Measurements from ENCODE around the gene DNAL4.

DNAL4 gene

GRCh38 chr22:38828191-38828590, 34.2 kb upstream of the DNAL4 start:
- Histone ChIP-seq H3K36me3 (ENCODE audit: control insufficient read depth in 5 of 5, insufficient read depth in 5 of 5, low read length in 5 of 5) (no peaks in the 10 kb centered on the region), H3K9ac (ENCODE audit: low read length in 5 of 5) (no peak overlapping the region), H3K4me1 (ENCODE audit: control insufficient read depth in 5 of 5, insufficient read depth in 5 of 5, low read length in 5 of 5) (no peaks in the 10 kb centered on the region), H3K9me3 (ENCODE audit: control insufficient read depth in 5 of 5, low read length in 5 of 5) (peaks cover 0 to 4% (median 0%) of the 10 kb centered on the region in 5 donors), H3K27me3 (ENCODE audit: control insufficient read depth in 5 of 5, insufficient read depth in 4 of 5, low read length in 5 of 5) (peaks cover 0 to 7% (median 6%) of the 10 kb centered on the region in 5 donors), H3K27ac (ENCODE audit: low read depth, low read length) (no peak overlapping the region), H3K4me3 (ENCODE audit: low read depth in 1 of 5, low read length in 5 of 5) (no peak overlapping the region)

- Histone ChIP-seq H3K9me3 (ENCODE audit: control insufficient read depth in 5 of 5, low read length in 5 of 5) (peaks cover 0 to 4% (median 0%) of the 10 kb centered on the region in 5 donors), H3K4me3 (ENCODE audit: low read depth in 1 of 5, low read length in 5 of 5) (no peak overlapping the region), H3K27me3 (ENCODE audit: control insufficient read depth in 5 of 5, insufficient read depth in 4 of 5, low read length in 5 of 5) (peaks cover 0 to 4% (median 0%) of the 10 kb centered on the region in 5 donors), H3K36me3 (ENCODE audit: control insufficient read depth in 5 of 5, insufficient read depth in 5 of 5, low read length in 5 of 5) (no peaks in the 10 kb centered on the region), H3K27ac (ENCODE audit: low read depth, low read length) (no peak overlapping the region), H3K4me1 (ENCODE audit: control insufficient read depth in 5 of 5, insufficient read depth in 5 of 5, low read length in 5 of 5) (no peaks in the 10 kb centered on the region), H3K9ac (ENCODE audit: low read length in 5 of 5) (no peak overlapping the region)
Measured at GRCh38 chr22:38827510-38827909, 33.6 kb upstream of the DNAL4 start.

- Histone ChIP-seq H3K4me3 (ENCODE audit: low read depth in 1 of 5, low read length in 5 of 5) (no peak overlapping the region), H3K27me3 (ENCODE audit: control insufficient read depth in 5 of 5, insufficient read depth in 4 of 5, low read length in 5 of 5) (peaks cover 0 to 4% (median 0%) of the 10 kb centered on the region in 5 donors), H3K9me3 (ENCODE audit: control insufficient read depth in 5 of 5, low read length in 5 of 5) (peaks cover 0 to 4% (median 0%) of the 10 kb centered on the region in 5 donors), H3K9ac (ENCODE audit: low read length in 5 of 5) (no peak overlapping the region), H3K27ac (ENCODE audit: low read depth, low read length) (no peak overlapping the region), H3K36me3 (ENCODE audit: control insufficient read depth in 5 of 5, insufficient read depth in 5 of 5, low read length in 5 of 5) (no peaks in the 10 kb centered on the region), H3K4me1 (ENCODE audit: control insufficient read depth in 5 of 5, insufficient read depth in 5 of 5, low read length in 5 of 5) (no peaks in the 10 kb centered on the region)
Measured at GRCh38 chr22:38826801-38827200, 32.9 kb upstream of the DNAL4 start.

- Histone ChIP-seq H3K36me3 (ENCODE audit: control insufficient read depth in 5 of 5, insufficient read depth in 5 of 5, low read length in 5 of 5) (no peaks in the 10 kb centered on the region), H3K27me3 (ENCODE audit: control insufficient read depth in 5 of 5, insufficient read depth in 4 of 5, low read length in 5 of 5) (peaks cover 0 to 2% (median 0%) of the 10 kb centered on the region in 5 donors), H3K4me3 (ENCODE audit: low read depth in 1 of 5, low read length in 5 of 5) (no peak overlapping the region), H3K9ac (ENCODE audit: low read length in 5 of 5) (no peak overlapping the region), H3K4me1 (ENCODE audit: control insufficient read depth in 5 of 5, insufficient read depth in 5 of 5, low read length in 5 of 5) (no peaks in the 10 kb centered on the region), H3K27ac (ENCODE audit: low read depth, low read length) (no peak overlapping the region), H3K9me3 (ENCODE audit: control insufficient read depth in 5 of 5, low read length in 5 of 5) (peaks cover 0 to 4% (median 0%) of the 10 kb centered on the region in 5 donors)
Measured at GRCh38 chr22:38826386-38826785, 32.4 kb upstream of the DNAL4 start.

GRCh38 chr22:38824585-38824984, 30.6 kb upstream of the DNAL4 start:
- Histone ChIP-seq H3K27me3 (ENCODE audit: control insufficient read depth in 5 of 5, insufficient read depth in 4 of 5, low read length in 5 of 5) (peaks cover 0 to 3% (median 0%) of the 10 kb centered on the region in 5 donors), H3K9ac (ENCODE audit: low read length in 5 of 5) (no peak overlapping the region), H3K27ac (ENCODE audit: low read depth, low read length) (no peak overlapping the region), H3K4me3 (ENCODE audit: low read depth in 1 of 5, low read length in 5 of 5) (no peak overlapping the region), H3K4me1 (ENCODE audit: control insufficient read depth in 5 of 5, insufficient read depth in 5 of 5, low read length in 5 of 5) (no peaks in the 10 kb centered on the region), H3K9me3 (ENCODE audit: control insufficient read depth in 5 of 5, low read length in 5 of 5) (peaks cover 0 to 4% (median 0%) of the 10 kb centered on the region in 5 donors), H3K36me3 (ENCODE audit: control insufficient read depth in 5 of 5, insufficient read depth in 5 of 5, low read length in 5 of 5) (no peaks in the 10 kb centered on the region)

- peaks cover 0 to 4% (median 0%) of the 10 kb centered on the region in 5 donors for H3K9me3 ChIP-seq (ENCODE audit: control insufficient read depth in 5 of 5, low read length in 5 of 5)
- no peak overlapping the region for H3K9ac ChIP-seq (ENCODE audit: low read length in 5 of 5)
- H3K27me3 ChIP-seq (ENCODE audit: control insufficient read depth in 5 of 5, insufficient read depth in 4 of 5, low read length in 5 of 5), result peaks cover 0 to 3% (median 2%) of the 10 kb centered on the region in 5 donors
- no peak overlapping the region for H3K27ac ChIP-seq (ENCODE audit: low read depth, low read length)
- no peaks in the 10 kb centered on the region for H3K4me1 ChIP-seq (ENCODE audit: control insufficient read depth in 5 of 5, insufficient read depth in 5 of 5, low read length in 5 of 5)
- H3K4me3 ChIP-seq (ENCODE audit: low read depth in 1 of 5, low read length in 5 of 5), result no peak overlapping the region
- no peaks in the 10 kb centered on the region for H3K36me3 ChIP-seq (ENCODE audit: control insufficient read depth in 5 of 5, insufficient read depth in 5 of 5, low read length in 5 of 5)
Measured at GRCh38 chr22:38823637-38824036, 29.7 kb upstream of the DNAL4 start.

- Histone ChIP-seq H3K9ac (ENCODE audit: low read length in 5 of 5) (no peak overlapping the region), H3K9me3 (ENCODE audit: control insufficient read depth in 5 of 5, low read length in 5 of 5) (no peaks in the 10 kb centered on the region), H3K27me3 (ENCODE audit: control insufficient read depth in 5 of 5, insufficient read depth in 4 of 5, low read length in 5 of 5) (peaks cover 0 to 4% (median 2%) of the 10 kb centered on the region in 5 donors), H3K4me1 (ENCODE audit: control insufficient read depth in 5 of 5, insufficient read depth in 5 of 5, low read length in 5 of 5) (no peaks in the 10 kb centered on the region), H3K27ac (ENCODE audit: low read depth, low read length) (no peak overlapping the region), H3K36me3 (ENCODE audit: control insufficient read depth in 5 of 5, insufficient read depth in 5 of 5, low read length in 5 of 5) (no peaks in the 10 kb centered on the region), H3K4me3 (ENCODE audit: low read depth in 1 of 5, low read length in 5 of 5) (no peak overlapping the region)
Measured at GRCh38 chr22:38823076-38823475, 29.1 kb upstream of the DNAL4 start.

GRCh38 chr22:38820020-38820419, 26.1 kb upstream of the DNAL4 start:
- Histone ChIP-seq H3K4me1 (ENCODE audit: control insufficient read depth in 5 of 5, insufficient read depth in 5 of 5, low read length in 5 of 5) (no peaks in the 10 kb centered on the region), H3K27me3 (ENCODE audit: control insufficient read depth in 5 of 5, insufficient read depth in 4 of 5, low read length in 5 of 5) (peaks cover 0 to 5% (median 2%) of the 10 kb centered on the region in 5 donors), H3K36me3 (ENCODE audit: control insufficient read depth in 5 of 5, insufficient read depth in 5 of 5, low read length in 5 of 5) (no peaks in the 10 kb centered on the region), H3K9me3 (ENCODE audit: control insufficient read depth in 5 of 5, low read length in 5 of 5) (no peaks in the 10 kb centered on the region), H3K27ac (ENCODE audit: low read depth, low read length) (no peak overlapping the region), H3K9ac (ENCODE audit: low read length in 5 of 5) (no peak overlapping the region), H3K4me3 (ENCODE audit: low read depth in 1 of 5, low read length in 5 of 5) (no peak overlapping the region)

- no peak overlapping the region for H3K4me3 ChIP-seq (ENCODE audit: low read depth in 1 of 5, low read length in 5 of 5)
- H3K4me1 ChIP-seq (ENCODE audit: control insufficient read depth in 5 of 5, insufficient read depth in 5 of 5, low read length in 5 of 5), result no peaks in the 10 kb centered on the region
- no peak overlapping the region for H3K9ac ChIP-seq (ENCODE audit: low read length in 5 of 5)
- H3K27ac ChIP-seq (ENCODE audit: low read depth, low read length), result no peak overlapping the region
- H3K9me3 ChIP-seq (ENCODE audit: control insufficient read depth in 5 of 5, low read length in 5 of 5), result no peaks in the 10 kb centered on the region
- no peaks in the 10 kb centered on the region for H3K36me3 ChIP-seq (ENCODE audit: control insufficient read depth in 5 of 5, insufficient read depth in 5 of 5, low read length in 5 of 5)
- peaks cover 0 to 5% (median 2%) of the 10 kb centered on the region in 5 donors for H3K27me3 ChIP-seq (ENCODE audit: control insufficient read depth in 5 of 5, insufficient read depth in 4 of 5, low read length in 5 of 5)
Measured at GRCh38 chr22:38819387-38819940, 25.5 kb upstream of the DNAL4 start.

GRCh38 chr22:38817196-38817595, 23.3 kb upstream of the DNAL4 start:
- H3K27me3 ChIP-seq (ENCODE audit: control insufficient read depth in 5 of 5, insufficient read depth in 4 of 5, low read length in 5 of 5), result peaks cover 0 to 5% (median 2%) of the 10 kb centered on the region in 5 donors
- no peaks in the 10 kb centered on the region for H3K36me3 ChIP-seq (ENCODE audit: control insufficient read depth in 5 of 5, insufficient read depth in 5 of 5, low read length in 5 of 5)
- H3K4me1 ChIP-seq (ENCODE audit: control insufficient read depth in 5 of 5, insufficient read depth in 5 of 5, low read length in 5 of 5), result no peaks in the 10 kb centered on the region
- no peak overlapping the region for H3K9ac ChIP-seq (ENCODE audit: low read length in 5 of 5)
- H3K4me3 ChIP-seq (ENCODE audit: low read depth in 1 of 5, low read length in 5 of 5), result no peak overlapping the region
- no peaks in the 10 kb centered on the region for H3K9me3 ChIP-seq (ENCODE audit: control insufficient read depth in 5 of 5, low read length in 5 of 5)
- H3K27ac ChIP-seq (ENCODE audit: low read depth, low read length), result no peak overlapping the region

Data from subcutaneous abdominal adipose tissue (tissue), 5 donors.